Peyer's patch (tissue), 4 donors: ENCODE measurements around the gene CLDN14. TPM values are rescaled to one million over a fixed set of nuclear protein-coding genes. Genes with fewer than 3 reads are reported as not detected.

Experiments used
- DNase-seq, 3 donors: peaks; one replicate each; pipeline ENCODE4 v3.0.0-alpha.2; 2017 to 2019
- H3K27ac ChIP-seq, 4 donors: fragments of 200-600 bp; sonication (generic); one replicate each; pipeline ENCODE4 v1.5.1; 2016 to 2019
- H3K27me3 ChIP-seq, 2 donors: fragments of 200-600 bp; sonication (generic); one replicate each; pipeline ENCODE4 v1.5.1; 2019
- H3K36me3 ChIP-seq, 3 donors: fragments of 200-600 bp; sonication (generic); one replicate each; pipeline ENCODE4 v1.5.1; 2016 to 2019
- H3K4me1 ChIP-seq, 4 donors: fragments of 200-600 bp; sonication (generic); one replicate each; pipeline ENCODE4 v1.5.1; 2016 to 2019
- H3K4me3 ChIP-seq, 4 donors: fragments of 200-600 bp; sonication (generic); 1 replicate in 3 of 4; 2 replicates in 1 of 4; pipeline ENCODE4 v1.5.1; 2016 to 2019; ENCODE audit warnings: mild to moderate bottlenecking in 1 of 4
- H3K9me3 ChIP-seq, 4 donors: fragments of 200-600 bp; sonication (generic); one replicate each; pipeline ENCODE4 v1.5.1; 2016 to 2019; ENCODE audit warnings: mild to moderate bottlenecking in 1 of 4
- CTCF ChIP-seq, 6 experiments: fragments of 450-650 bp in 4 of 6; fragments of 200-600 bp in 2 of 6; sonication (generic) in 1 of 6; IDR thresholded peaks; one replicate each; pipeline ENCODE4 v1.5.1; 2017 to 2019; ENCODE audit warnings: antibody characterized with exemption in 6 of 6, mild to moderate bottlenecking in 3 of 6, moderate library complexity in 1 of 6
- POLR2A ChIP-seq, 2 donors: fragments of 450-650 bp; IDR thresholded peaks; one replicate each; pipeline ENCODE4 v1.5.1; 2017; ENCODE audit warnings: antibody characterized with exemption in 2 of 2, mild to moderate bottlenecking in 2 of 2, moderate library complexity in 2 of 2
- total RNA-seq, 4 donors: library from RNA; depleted of rRNA; stranded (reverse); fragments of >200 nt; gene quantifications; one replicate each; pipeline ENCODE4 v1.1.0, GENCODE V29; 2016

The CLDN14 gene
- total RNA-seq, 4 donors from 2014 or later = not detected

- Histone ChIP-seq H3K27ac (peak overlapping the region in 2 of 4 donors; percentile 35 to 47), H3K27me3 (no peaks in the 10 kb centered on the region), H3K4me3 (peak overlapping the region in 2 of 4 donors; percentile 10 to 22), H3K9me3 (no peaks in the 10 kb centered on the region), H3K36me3 (no peaks in the 10 kb centered on the region), H3K4me1 (no peaks in the 10 kb centered on the region)
- peak in 2 of 3 donors; percentile 39 to 76 for DNase-seq
- no peak for TF ChIP-seq CTCF (IDR thresholded peaks at IDR 0.05)
- no peak for TF ChIP-seq POLR2A (IDR thresholded peaks at IDR 0.05)
These were observed 49.9 kb downstream of the CLDN14 start for GRCh38 chr21:36429947-36430546.

- no peak for TF ChIP-seq POLR2A (IDR thresholded peaks at IDR 0.05)
- no peak for TF ChIP-seq CTCF (IDR thresholded peaks at IDR 0.05)
- Histone ChIP-seq H3K36me3 (no peaks in the 10 kb centered on the region), H3K9me3 (no peaks in the 10 kb centered on the region), H3K4me3 (no peak overlapping the region), H3K4me1 (no peaks in the 10 kb centered on the region), H3K27me3 (no peaks in the 10 kb centered on the region), H3K27ac (no peak overlapping the region)
- DNase-seq = no peak
These were observed 51.0 kb downstream of the CLDN14 start for GRCh38 chr21:36428761-36429432.

- H3K9me3 ChIP-seq = no peaks in the 10 kb centered on the region
- no peak for DNase-seq
These were observed 52.4 kb downstream of the CLDN14 start for GRCh38 chr21:36427502-36427901.

GRCh38 chr21:36425286-36425685 lies 54.6 kb downstream of the CLDN14 start:
- H3K36me3 ChIP-seq = no peaks in the 10 kb centered on the region
- no peaks in the 10 kb centered on the region for H3K27me3 ChIP-seq
- H3K27ac ChIP-seq = no peak overlapping the region
- no peak for TF ChIP-seq CTCF (IDR thresholded peaks at IDR 0.05)
- no peak for TF ChIP-seq POLR2A (IDR thresholded peaks at IDR 0.05)
- no peak for DNase-seq
- H3K9me3 ChIP-seq = no peaks in the 10 kb centered on the region
- H3K4me1 ChIP-seq = no peaks in the 10 kb centered on the region
- no peak overlapping the region for H3K4me3 ChIP-seq

More at GRCh38 chr21:36427502-36427901, 52.4 kb downstream of the CLDN14 start:
- no peak overlapping the region for H3K4me3 ChIP-seq
- TF ChIP-seq CTCF (IDR thresholded peaks at IDR 0.05) = no peak
- no peak for TF ChIP-seq POLR2A (IDR thresholded peaks at IDR 0.05)
- no peaks in the 10 kb centered on the region for H3K36me3 ChIP-seq
- H3K27ac ChIP-seq = no peak overlapping the region
- no peaks in the 10 kb centered on the region for H3K4me1 ChIP-seq
- no peaks in the 10 kb centered on the region for H3K27me3 ChIP-seq

- Histone ChIP-seq H3K27ac (no peak overlapping the region), H3K4me1 (no peaks in the 10 kb centered on the region), H3K36me3 (no peaks in the 10 kb centered on the region), H3K27me3 (no peaks in the 10 kb centered on the region), H3K4me3 (no peak overlapping the region), H3K9me3 (no peaks in the 10 kb centered on the region)
- TF ChIP-seq CTCF (IDR thresholded peaks at IDR 0.05) (no peak), POLR2A (IDR thresholded peaks at IDR 0.05) (no peak)
- DNase-seq = no peak
These were observed 55.3 kb downstream of the CLDN14 start for GRCh38 chr21:36424592-36424991.
